Testis (tissue), 3 donors: ENCODE data around the gene SCAMP2. TPM values are rescaled to one million over a fixed set of nuclear protein-coding genes. Genes with fewer than 3 reads are reported as not detected.
A peak's percentile ranks its signal among the peaks of the same experiment; 100 is the strongest.
"Not testable (repeated sequence)": the region's sequence is repeated elsewhere in the genome, so short reads cannot be mapped to it uniquely, and the experiment has no call there.

Experiments used
- DNase-seq: peaks from one replicate; pipeline ENCODE4 v3.0.0-alpha.2; 2019
- H3K27ac ChIP-seq, 2 donors: fragments of 200-600 bp; sonication (generic); one replicate each; pipeline ENCODE4 v1.5.1; 2019
- H3K27me3 ChIP-seq: fragments of 200-600 bp; sonication (generic); one replicate; pipeline ENCODE4 v1.5.1; 2019
- H3K36me3 ChIP-seq: fragments of 200-600 bp; sonication (generic); one replicate; pipeline ENCODE4 v1.5.1; 2017; ENCODE audit warnings: low read depth; ENCODE audit errors: missing control alignments
- H3K4me1 ChIP-seq: fragments of 200-600 bp; sonication (generic); one replicate; pipeline ENCODE4 v1.5.1; 2019
- H3K4me3 ChIP-seq, 2 donors: fragments of 200-600 bp; sonication (generic); one replicate each; pipeline ENCODE4 v1.5.1; 2017 to 2019
- H3K9me3 ChIP-seq: fragments of 200-600 bp; sonication (generic); one replicate; pipeline ENCODE4 v1.5.1; 2017
- POLR2A ChIP-seq: fragments of 450-650 bp; IDR thresholded peaks from one replicate; pipeline ENCODE4 v1.6.1; 2017; ENCODE audit warnings: antibody characterized with exemption, mild to moderate bottlenecking, moderate library complexity
- WGBS, 2 donors: methylation state at CpG; one replicate each; pipeline ENCODE4 v1.1.5; 2018; 5-methylcytosine and 5-hydroxymethylcytosine counted together
- intact Hi-C: fragments of 100-400 bp; cut with DNase I; formaldehyde crosslinking; loops from one replicate; pipeline ENCODE4 v1.15.1; 2023; ENCODE audit warnings: low total_unique reads
- polyA plus RNA-seq: library from polyadenylated mRNA; stranded (reverse); fragments of 350-450 nt; fragmentation: Illumina TruSeq; extraction: RNeasy Lipid Tissue Mini Kit (QIAGEN cat#74804); gene quantifications from one replicate; pipeline ENCODE4 v1.2.3, GENCODE V29; 2014; ENCODE audit warnings: low read depth, low replicate concordance; ENCODE audit not compliant: insufficient read depth
- total RNA-seq, 2 donors: library from RNA; depleted of rRNA; stranded (reverse); fragments of >200 nt; gene quantifications; one replicate each; pipeline ENCODE4 v1.2.3, GENCODE V29; 2016
- TF ChIP-seq, protein P1 (sequence below), 3 experiments: fragments of 450-650 bp in 2 of 3; fragments of 200-600 bp in 1 of 3; sonication (generic) in 1 of 3; IDR thresholded peaks; one replicate each; pipeline ENCODE4 v1.5.1; 2016 to 2019; ENCODE audit warnings: antibody characterized with exemption in 3 of 3, mild to moderate bottlenecking in 2 of 3, moderate library complexity in 1 of 3

SCAMP2 gene
- total and polyA plus RNA-seq, 3 donors from 2014 or later: 94.8 to 130 (median 103) TPM

GRCh38 chr15:74889883-74890664 lies 16.9 kb upstream of the SCAMP2 start, which contains the start of gene MPI:
MPI (plus strand) TSS chr15:74890042; CDS start chr15:74890074, 32 bp downstream.
- peak within 1 kb of the TSS; percentile 77 to 82 for H3K4me3 ChIP-seq
- peak within 1 kb of the TSS; percentile 53 to 78 for H3K27ac ChIP-seq
- H3K9me3 ChIP-seq: no peaks in the 10 kb centered on the region
- no peaks in the 10 kb centered on the region for H3K27me3 ChIP-seq
- peaks cover 10% of the 10 kb centered on the region for H3K4me1 ChIP-seq
- peak; percentile 93 for DNase-seq
- no peak for TF ChIP-seq POLR2A
- TF ChIP-seq, protein P1, sequence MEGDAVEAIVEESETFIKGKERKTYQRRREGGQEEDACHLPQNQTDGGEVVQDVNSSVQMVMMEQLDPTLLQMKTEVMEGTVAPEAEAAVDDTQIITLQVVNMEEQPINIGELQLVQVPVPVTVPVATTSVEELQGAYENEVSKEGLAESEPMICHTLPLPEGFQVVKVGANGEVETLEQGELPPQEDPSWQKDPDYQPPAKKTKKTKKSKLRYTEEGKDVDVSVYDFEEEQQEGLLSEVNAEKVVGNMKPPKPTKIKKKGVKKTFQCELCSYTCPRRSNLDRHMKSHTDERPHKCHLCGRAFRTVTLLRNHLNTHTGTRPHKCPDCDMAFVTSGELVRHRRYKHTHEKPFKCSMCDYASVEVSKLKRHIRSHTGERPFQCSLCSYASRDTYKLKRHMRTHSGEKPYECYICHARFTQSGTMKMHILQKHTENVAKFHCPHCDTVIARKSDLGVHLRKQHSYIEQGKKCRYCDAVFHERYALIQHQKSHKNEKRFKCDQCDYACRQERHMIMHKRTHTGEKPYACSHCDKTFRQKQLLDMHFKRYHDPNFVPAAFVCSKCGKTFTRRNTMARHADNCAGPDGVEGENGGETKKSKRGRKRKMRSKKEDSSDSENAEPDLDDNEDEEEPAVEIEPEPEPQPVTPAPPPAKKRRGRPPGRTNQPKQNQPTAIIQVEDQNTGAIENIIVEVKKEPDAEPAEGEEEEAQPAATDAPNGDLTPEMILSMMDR (IDR thresholded peaks at IDR 0.05): peak in 1 of 3 experiments; percentile 41
- intact Hi-C loops: no loop called here
- no peaks in the 10 kb centered on the region for H3K36me3 ChIP-seq
- 0 to 3% methylated on average over 20 to 29 of the region's 47 CpGs for WGBS, 2 donors

- Histone ChIP-seq H3K27ac (peak overlapping the region; percentile 53 to 78), H3K9me3 (no peaks in the 10 kb centered on the region), H3K4me3 (peak overlapping the region; percentile 77 to 82), H3K4me1 (peaks cover 10% of the 10 kb centered on the region), H3K27me3 (no peaks in the 10 kb centered on the region), H3K36me3 (no peaks in the 10 kb centered on the region)
- intact Hi-C loops: no loop called here
- WGBS, 2 donors: 2 to 3% methylated on average over 8 of the region's 8 CpGs
- peak; percentile 61 for DNase-seq
- TF ChIP-seq, protein P1 (IDR thresholded peaks at IDR 0.05): no peak
- no peak for TF ChIP-seq POLR2A
Measured at GRCh38 chr15:74889390-74889882, 16.3 kb upstream of the SCAMP2 start.

GRCh38 chr15:74888716-74889115 lies 15.6 kb upstream of the SCAMP2 start:
- DNase-seq: no peak
- Histone ChIP-seq H3K27ac (no peak overlapping the region), H3K4me1 (peaks cover 10% of the 10 kb centered on the region), H3K9me3 (no peaks in the 10 kb centered on the region), H3K36me3 (no peaks in the 10 kb centered on the region), H3K4me3 (no peak overlapping the region), H3K27me3 (no peaks in the 10 kb centered on the region)
- no peak for TF ChIP-seq POLR2A
- TF ChIP-seq, protein P1 (IDR thresholded peaks at IDR 0.05): no peak
- WGBS, 2 donors: 70 to 79% methylated on average over 4 of the region's 4 CpGs
- intact Hi-C loops: no loop called here

DNA sequence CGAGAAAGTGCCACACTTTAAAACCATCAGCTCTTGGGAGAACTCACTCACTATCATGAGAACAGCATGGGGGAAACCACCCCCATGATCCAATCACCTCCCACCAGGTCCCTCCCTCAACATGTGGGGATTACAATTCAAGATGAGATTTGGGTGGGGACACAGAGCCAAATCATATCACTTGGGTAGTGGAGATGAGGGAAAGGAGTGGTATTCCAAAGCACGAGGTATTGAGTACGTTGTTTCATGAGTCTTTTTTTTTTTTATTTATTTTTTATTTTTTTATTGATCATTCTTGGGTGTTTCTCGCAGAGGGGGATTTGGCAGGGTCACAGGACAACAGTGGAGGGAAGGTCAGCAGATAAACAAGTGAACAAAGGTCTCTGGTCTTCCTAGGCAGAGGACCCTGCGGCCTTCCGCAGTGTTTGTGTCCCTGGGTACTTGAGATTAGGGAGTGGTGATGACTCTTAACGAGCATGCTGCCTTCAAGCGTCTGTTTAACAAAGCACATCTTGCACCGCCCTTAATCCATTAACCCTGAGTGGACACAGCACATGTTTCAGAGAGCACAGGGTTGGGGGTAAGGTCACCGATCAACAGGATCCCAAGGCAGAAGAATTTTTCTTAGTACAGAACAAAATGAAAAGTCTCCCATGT lies 14.5 kb upstream of the SCAMP2 start:
- intact Hi-C loops, H3K27ac ChIP-seq, H3K9me3 ChIP-seq, H3K27me3 ChIP-seq, DNase-seq, H3K36me3 ChIP-seq, H3K4me3 ChIP-seq: not testable (repeated sequence)
- H3K4me1 ChIP-seq: peaks cover 10% of the 10 kb centered on the region
- 73 to 88% methylated on average over 8 to 10 of the region's 10 CpGs for WGBS, 2 donors

GRCh38 chr15:74885461-74885860 lies 12.3 kb upstream of the SCAMP2 start:
- no peaks in the 10 kb centered on the region for H3K9me3 ChIP-seq
- no peak for TF ChIP-seq POLR2A
- TF ChIP-seq, protein P1 (IDR thresholded peaks at IDR 0.05): no peak
- H3K36me3 ChIP-seq: no peaks in the 10 kb centered on the region
- no peak overlapping the region for H3K27ac ChIP-seq
- H3K27me3 ChIP-seq: no peaks in the 10 kb centered on the region
- H3K4me3 ChIP-seq: no peak overlapping the region
- WGBS, 2 donors: 92 to 93% methylated on average over 5 of the region's 5 CpGs
- no peak for DNase-seq
- intact Hi-C loops: no loop called here
- peaks cover 6% of the 10 kb centered on the region for H3K4me1 ChIP-seq
